ENCODE measurements around the gene TECPR2.
"Not testable (repeated sequence)": the region's sequence is repeated elsewhere in the genome, so short reads cannot be mapped to it uniquely, and the experiment has no call there.

TECPR2 gene

GRCh38 chr14:102362545-102363181, at the start of gene TECPR2, which contains the start of gene CINP:
Gene TECPR2, plus strand, starts transcription at chr14:102362941. Its CDS starts 13,781 bp downstream, at chr14:102376722.
Gene CINP, minus strand, starts transcription at chr14:102362890. Its CDS starts 39 bp downstream, at chr14:102362851.
- DNase-seq: peak; percentile 29

GRCh38 chr14:102314242-102315011, 48.3 kb upstream of the TECPR2 start:
- DNase-seq: no peak

- DNase-seq: no peak
Observed at GRCh38 chr14:102315121-102315520, 47.6 kb upstream of the TECPR2 start.

GRCh38 chr14:102316338-102316742, 46.4 kb upstream of the TECPR2 start:
- DNase-seq: no peak

- peak; percentile 31 for DNase-seq
Observed at GRCh38 chr14:102316743-102317563, 45.8 kb upstream of the TECPR2 start.

GRCh38 chr14:102317564-102318248, 45.0 kb upstream of the TECPR2 start:
- DNase-seq: no peak

GRCh38 chr14:102318781-102319276, 43.9 kb upstream of the TECPR2 start:
- no peak for DNase-seq

GRCh38 chr14:102319351-102320032, 43.2 kb upstream of the TECPR2 start, which contains the start of gene ZNF839:
Gene ZNF839, plus strand, starts transcription at chr14:102319746. Its CDS starts 20 bp downstream, at chr14:102319766.
- peak; percentile 28 for DNase-seq

- no peak for DNase-seq
Observed at GRCh38 chr14:102320033-102320660, 42.6 kb upstream of the TECPR2 start.

- no peak for DNase-seq
Observed at GRCh38 chr14:102320671-102321455, 41.9 kb upstream of the TECPR2 start.

- DNase-seq: no peak
Observed at GRCh38 chr14:102321456-102322422, 41.0 kb upstream of the TECPR2 start.

GRCh38 chr14:102323102-102323501, 39.6 kb upstream of the TECPR2 start:
- DNase-seq: no peak

GRCh38 chr14:102325791-102326345, 36.9 kb upstream of the TECPR2 start:
- DNase-seq: no peak

- no peak for DNase-seq
Observed at GRCh38 chr14:102326583-102326982, 36.2 kb upstream of the TECPR2 start.

GRCh38 chr14:102329381-102329780, 33.4 kb upstream of the TECPR2 start:
- not testable (repeated sequence) for DNase-seq

- DNase-seq: no peak
Observed at GRCh38 chr14:102330806-102331205, 31.9 kb upstream of the TECPR2 start.

GRCh38 chr14:102333390-102333789, 29.4 kb upstream of the TECPR2 start:
- no peak for DNase-seq

- DNase-seq: no peak
Observed at GRCh38 chr14:102333795-102334705, 28.7 kb upstream of the TECPR2 start.
